ENCODE measurements around the gene OGA.

The OGA gene

DNA sequence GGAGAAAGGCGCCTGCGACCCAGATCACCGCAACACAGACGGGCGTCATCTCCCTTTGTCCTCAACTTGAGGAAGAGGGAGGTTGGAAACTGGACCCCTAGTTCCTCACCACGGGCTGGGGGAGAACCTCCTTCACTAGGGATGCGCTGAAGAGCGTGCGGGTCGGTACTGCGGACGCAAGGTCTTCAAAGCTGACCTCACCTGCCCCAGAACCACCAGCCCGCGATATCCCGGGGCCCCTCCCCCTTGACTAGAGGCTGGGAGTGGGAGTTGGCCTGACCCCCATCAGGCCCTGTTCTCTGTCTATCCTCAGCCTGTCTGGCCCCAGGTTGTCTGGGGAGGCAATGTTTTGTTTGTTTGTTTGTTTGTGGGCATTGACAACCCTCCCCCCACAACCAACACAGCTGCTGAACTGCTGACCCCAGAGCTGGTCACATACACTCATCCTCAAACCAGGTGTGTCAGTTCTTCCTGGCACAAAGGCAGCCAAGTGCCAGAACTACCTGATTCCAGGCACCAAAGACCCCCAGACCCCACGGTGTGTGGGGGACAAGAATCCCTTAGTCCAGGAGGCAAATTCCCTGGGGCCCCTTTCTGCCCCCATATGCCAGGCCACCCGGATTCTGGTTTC, 37.9 kb downstream of the OGA start:
- Mint-ChIP-seq H3K27me3 (ENCODE audit: low read depth) (peaks cover 62% of the 10 kb centered on the region), H3K27ac (no peak overlapping the region), H3K9me3 (no peaks in the 10 kb centered on the region), H3K4me3 (peak overlapping the region; percentile 63 to 70 (median 65)), H3K36me3 (ENCODE audit: low read depth) (peaks cover 12% of the 10 kb centered on the region), H3K4me1 (peaks cover 43% of the 10 kb centered on the region)
- TF ChIP-seq, protein P1, sequence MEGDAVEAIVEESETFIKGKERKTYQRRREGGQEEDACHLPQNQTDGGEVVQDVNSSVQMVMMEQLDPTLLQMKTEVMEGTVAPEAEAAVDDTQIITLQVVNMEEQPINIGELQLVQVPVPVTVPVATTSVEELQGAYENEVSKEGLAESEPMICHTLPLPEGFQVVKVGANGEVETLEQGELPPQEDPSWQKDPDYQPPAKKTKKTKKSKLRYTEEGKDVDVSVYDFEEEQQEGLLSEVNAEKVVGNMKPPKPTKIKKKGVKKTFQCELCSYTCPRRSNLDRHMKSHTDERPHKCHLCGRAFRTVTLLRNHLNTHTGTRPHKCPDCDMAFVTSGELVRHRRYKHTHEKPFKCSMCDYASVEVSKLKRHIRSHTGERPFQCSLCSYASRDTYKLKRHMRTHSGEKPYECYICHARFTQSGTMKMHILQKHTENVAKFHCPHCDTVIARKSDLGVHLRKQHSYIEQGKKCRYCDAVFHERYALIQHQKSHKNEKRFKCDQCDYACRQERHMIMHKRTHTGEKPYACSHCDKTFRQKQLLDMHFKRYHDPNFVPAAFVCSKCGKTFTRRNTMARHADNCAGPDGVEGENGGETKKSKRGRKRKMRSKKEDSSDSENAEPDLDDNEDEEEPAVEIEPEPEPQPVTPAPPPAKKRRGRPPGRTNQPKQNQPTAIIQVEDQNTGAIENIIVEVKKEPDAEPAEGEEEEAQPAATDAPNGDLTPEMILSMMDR (IDR thresholded peaks at IDR 0.05; ENCODE audit: unreplicated experiment in 3 of 3): peak in 2 of 3 experiments; percentile 16 to 30

DNA sequence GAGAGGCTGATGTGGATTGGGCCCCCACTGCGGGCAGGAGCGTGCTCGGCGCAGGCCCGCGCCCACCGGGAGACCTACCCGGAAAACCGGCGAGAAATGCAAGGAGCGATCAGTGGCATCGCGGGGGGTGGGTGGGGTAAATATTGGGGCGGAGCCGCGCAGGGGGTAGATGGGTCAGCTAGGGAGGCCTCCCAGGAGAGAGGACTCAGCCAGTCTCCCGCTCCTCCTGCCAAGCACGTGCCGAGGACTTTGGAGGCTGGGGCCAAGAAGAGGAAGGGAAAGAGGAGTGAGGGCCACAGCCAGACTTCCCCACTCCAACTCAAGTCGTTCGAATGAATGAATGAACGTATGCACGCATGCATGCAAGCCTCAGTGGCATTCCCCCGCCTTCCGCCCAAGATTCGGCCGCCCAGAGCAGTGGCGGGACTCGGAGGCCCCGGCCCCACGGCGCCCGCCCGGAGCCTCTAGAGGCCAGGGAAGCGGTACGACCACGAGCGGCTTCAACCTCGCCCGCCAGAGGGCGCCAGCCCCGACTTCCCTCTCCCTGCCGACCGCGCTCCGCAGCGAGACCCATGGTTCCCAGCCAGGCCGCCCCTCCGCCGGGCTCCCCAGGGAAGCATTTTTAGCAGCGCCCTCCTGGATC, 38.6 kb downstream of the OGA start:
- peaks cover 40% of the 10 kb centered on the region for H3K4me1 Mint-ChIP-seq
- H3K27me3 Mint-ChIP-seq (ENCODE audit: low read depth): peaks cover 68% of the 10 kb centered on the region
- no peaks in the 10 kb centered on the region for H3K9me3 Mint-ChIP-seq
- TF ChIP-seq, protein P1 (IDR thresholded peaks at IDR 0.05; ENCODE audit: unreplicated experiment in 3 of 3): peak; percentile 85 to 91 (median 86)
- peaks cover 12% of the 10 kb centered on the region for H3K36me3 Mint-ChIP-seq (ENCODE audit: low read depth)
- H3K4me3 Mint-ChIP-seq: peak overlapping the region; percentile 68 to 74 (median 70)
- no peak overlapping the region for H3K27ac Mint-ChIP-seq

DNA sequence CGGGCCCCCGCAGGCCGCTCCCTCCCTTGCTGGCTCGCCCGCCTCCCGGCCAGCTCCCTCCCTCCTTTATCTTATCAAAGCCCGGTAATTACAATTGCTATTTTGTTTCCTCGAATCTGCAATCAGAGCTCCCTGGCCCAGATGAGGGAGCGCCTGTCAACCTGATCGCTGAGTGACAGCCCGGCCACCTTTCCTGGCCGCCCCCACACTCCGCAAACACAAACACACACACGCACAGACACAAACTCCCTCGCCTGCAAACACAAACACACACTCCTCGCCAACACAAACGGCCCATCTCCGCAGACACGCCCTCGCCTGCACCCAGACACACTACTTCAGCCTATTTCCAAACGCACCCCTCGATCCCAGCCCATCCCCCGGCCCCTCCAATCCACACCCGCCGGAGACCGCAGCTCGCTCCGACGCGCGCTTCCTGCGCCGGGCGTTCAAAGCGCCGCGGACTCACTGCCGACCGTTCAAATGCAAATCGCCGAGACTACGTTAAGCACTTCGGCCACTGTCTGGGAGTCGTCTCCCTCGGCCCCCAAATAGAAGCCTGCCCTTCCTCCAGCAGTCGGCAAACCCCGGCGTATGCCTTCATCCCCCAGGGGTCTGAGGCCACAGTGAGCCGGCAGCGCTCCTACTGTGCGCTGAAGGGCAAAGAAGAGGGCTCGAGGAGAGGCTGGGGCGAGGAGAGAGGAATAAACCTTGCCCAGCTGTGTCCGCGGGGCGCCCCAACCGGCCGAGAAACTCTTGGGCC, 39.3 kb downstream of the OGA start:
- H3K4me1 Mint-ChIP-seq: peaks cover 39% of the 10 kb centered on the region
- peak overlapping the region; percentile 68 to 74 (median 74) for H3K4me3 Mint-ChIP-seq
- peaks cover 12% of the 10 kb centered on the region for H3K36me3 Mint-ChIP-seq (ENCODE audit: low read depth)
- H3K27ac Mint-ChIP-seq: peak overlapping the region in 1 of 3 experiments; percentile 2
- H3K27me3 Mint-ChIP-seq (ENCODE audit: low read depth): peaks cover 75% of the 10 kb centered on the region
- no peaks in the 10 kb centered on the region for H3K9me3 Mint-ChIP-seq
- TF ChIP-seq, protein P1 (IDR thresholded peaks at IDR 0.05; ENCODE audit: unreplicated experiment in 3 of 3): no peak

DNA sequence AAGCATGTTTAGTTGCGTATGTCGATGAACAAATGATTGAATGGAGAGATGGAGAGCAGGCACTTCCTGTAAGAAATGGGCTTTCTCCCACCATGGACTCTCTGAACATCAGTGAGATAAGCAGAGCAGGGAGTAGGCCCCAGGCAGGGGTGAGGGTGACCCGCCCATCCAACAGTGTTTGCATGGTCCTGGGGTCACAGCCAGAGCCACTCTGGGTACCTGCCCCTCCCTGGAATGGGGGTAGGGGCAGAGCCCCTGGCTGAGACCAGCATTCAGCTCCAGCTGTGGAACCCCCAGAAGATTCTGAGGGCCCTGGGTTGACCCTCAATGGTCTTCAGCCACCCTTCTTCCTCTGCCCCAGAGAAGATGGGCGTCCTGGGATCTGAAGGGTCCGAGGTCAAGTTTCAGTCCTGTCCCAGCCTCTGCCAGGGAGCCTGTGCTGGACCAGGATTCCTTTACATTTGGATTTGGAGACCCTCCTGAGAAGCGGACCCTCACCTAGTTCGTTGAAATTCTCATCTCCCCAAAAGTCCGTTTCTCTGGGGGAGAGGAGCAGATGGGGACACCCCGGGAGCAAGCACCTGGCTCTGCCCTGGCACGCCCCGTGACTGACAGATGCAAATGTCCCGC, 40.0 kb downstream of the OGA start:
- H3K4me1 Mint-ChIP-seq: peaks cover 39% of the 10 kb centered on the region
- peaks cover 81% of the 10 kb centered on the region for H3K27me3 Mint-ChIP-seq (ENCODE audit: low read depth)
- TF ChIP-seq, protein P1 (IDR thresholded peaks at IDR 0.05; ENCODE audit: unreplicated experiment in 3 of 3): no peak
- no peak overlapping the region for H3K27ac Mint-ChIP-seq
- peaks cover 10% of the 10 kb centered on the region for H3K36me3 Mint-ChIP-seq (ENCODE audit: low read depth)
- H3K4me3 Mint-ChIP-seq: peak overlapping the region; percentile 32 to 68 (median 39)
- no peaks in the 10 kb centered on the region for H3K9me3 Mint-ChIP-seq

- peak overlapping the region; percentile 32 to 88 (median 39) for H3K4me3 Mint-ChIP-seq
- no peak overlapping the region for H3K27ac Mint-ChIP-seq
- H3K9me3 Mint-ChIP-seq: no peaks in the 10 kb centered on the region
- peaks cover 38% of the 10 kb centered on the region for H3K4me1 Mint-ChIP-seq
- H3K27me3 Mint-ChIP-seq (ENCODE audit: low read depth): peaks cover 81% of the 10 kb centered on the region
- TF ChIP-seq, protein P1 (IDR thresholded peaks at IDR 0.05; ENCODE audit: unreplicated experiment in 3 of 3): no peak
- H3K36me3 Mint-ChIP-seq (ENCODE audit: low read depth): peaks cover 7% of the 10 kb centered on the region
Observed at GRCh38 chr10:101777619-101778145, 40.6 kb downstream of the OGA start.
